Right hindlimb (tissue), 1 donor: ENCODE measurements around the gene ZDHHC15.
"Not testable (repeated sequence)": the region's sequence is repeated elsewhere in the genome, so short reads cannot be mapped to it uniquely, and the experiment has no call there.

Experiments used
- DNase-seq: peaks from one replicate; pipeline ENCODE4 v3.0.0-alpha.2; 2018

Gene ZDHHC15

GRCh38 chrX:75522565-75523431, at the start of gene ZDHHC15:
Gene ZDHHC15 (minus strand): TSS chrX:75523037. CDS start chrX:75523024, 13 bp downstream.
- peak; percentile 77 for DNase-seq

- DNase-seq, result not testable (repeated sequence)
Observed at GRCh38 chrX:75560544-75560943, 37.7 kb upstream of the ZDHHC15 start.

- peak; percentile 44 for DNase-seq
Observed at GRCh38 chrX:75547783-75548182, 24.9 kb upstream of the ZDHHC15 start.

GRCh38 chrX:75546724-75547511, 24.1 kb upstream of the ZDHHC15 start:
- peak; percentile 57 for DNase-seq

GRCh38 chrX:75544786-75545185, 21.9 kb upstream of the ZDHHC15 start:
- no peak for DNase-seq

GRCh38 chrX:75483933-75484332, 38.9 kb downstream of the ZDHHC15 start:
- no peak for DNase-seq

GRCh38 chrX:75461780-75462179, 61.1 kb downstream of the ZDHHC15 start:
- DNase-seq, result not testable (repeated sequence)

- DNase-seq, result no peak
Observed at GRCh38 chrX:75421688-75422230, 101.1 kb downstream of the ZDHHC15 start.

- DNase-seq, result not testable (repeated sequence)
Observed at GRCh38 chrX:75407153-75407552, 115.7 kb downstream of the ZDHHC15 start.

GRCh38 chrX:75390470-75390869, 132.4 kb downstream of the ZDHHC15 start:
- no peak for DNase-seq

- DNase-seq, result no peak
Observed at GRCh38 chrX:75369721-75370120, 153.1 kb downstream of the ZDHHC15 start.

GRCh38 chrX:75366861-75367260, 156.0 kb downstream of the ZDHHC15 start:
- no peak for DNase-seq

GRCh38 chrX:75365243-75365975, 157.4 kb downstream of the ZDHHC15 start:
- no peak for DNase-seq

GRCh38 chrX:75361788-75362187, 161.0 kb downstream of the ZDHHC15 start:
- DNase-seq, result no peak

- not testable (repeated sequence) for DNase-seq
Observed at GRCh38 chrX:75348601-75349000, 174.2 kb downstream of the ZDHHC15 start.

GRCh38 chrX:75337525-75337924, 185.3 kb downstream of the ZDHHC15 start:
- no peak for DNase-seq

GRCh38 chrX:75335127-75335458, 187.7 kb downstream of the ZDHHC15 start:
- no peak for DNase-seq

GRCh38 chrX:75334407-75335126, 188.3 kb downstream of the ZDHHC15 start:
- not testable (repeated sequence) for DNase-seq

GRCh38 chrX:75327607-75328006, 195.2 kb downstream of the ZDHHC15 start:
- DNase-seq, result no peak
